H1 (cell line): ENCODE measurements around the gene GPC6. TPM values are rescaled to one million over a fixed set of nuclear protein-coding genes. Genes with fewer than 3 reads are reported as not detected.

Experiments
- EGR1 ChIP-seq: IDR thresholded peaks from 2 replicates; pipeline ENCODE4 v1.6.1; 2011; ENCODE audit warnings: low read depth, low read length, borderline replicate concordance
- EZH2 ChIP-seq: fragments of 200-600 bp; sonication (generic); IDR thresholded peaks from 2 replicates; pipeline ENCODE4 v1.7.1; 2012; ENCODE audit warnings: low read depth, mild to moderate bottlenecking, moderate library complexity, low read length, inconsistent platforms; ENCODE audit not compliant: severe bottlenecking
- JUN ChIP-seq: IDR thresholded peaks from 2 replicates; pipeline ENCODE4 v1.6.1; 2011; ENCODE audit warnings: low read depth, mild to moderate bottlenecking, improper control_type of control experiment, low read length
- SIX5 ChIP-seq: IDR thresholded peaks from 2 replicates; pipeline ENCODE4 v1.6.1; 2011; ENCODE audit warnings: mild to moderate bottlenecking, low read depth, low read length
- TEAD4 ChIP-seq: IDR thresholded peaks from 2 replicates; pipeline ENCODE4 v1.6.1; 2012; ENCODE audit warnings: low read depth, low read length, inconsistent platforms, mixed read lengths
- polyA plus RNA-seq, 7 experiments: library from polyadenylated mRNA; depleted of rRNA in 3 of 7; stranded (reverse) in 5 of 7; unstranded in 2 of 7; fragments of >200 nt in 5 of 7; fragments of 200-250 nt in 2 of 7; gene quantifications; 1 replicate in 5 of 7; 2 replicates in 1 of 7; 4 replicates in 1 of 7; pipeline versions ENCODE4 v1.2.1 to v1.2.3, GENCODE V29; 2011 to 2013; ENCODE audit warnings: missing spikeins in 2 of 7, mixed read lengths in 2 of 7
- total RNA-seq: library from RNA; stranded (reverse); fragmentation: NEBNext Ultra II Directional; extraction: Animal tissue kit (Norgen Biotek cat#: 25700); gene quantifications from 2 replicates; pipeline ENCODE4 v1.2.1, GENCODE V29; 2021

GPC6 gene
- total and polyA plus RNA-seq, 2 of the 8 experiments (the other 6 are each of a cell fraction or from before 2014, with no cell fraction given): 5.4 to 12.0 TPM

DNA sequence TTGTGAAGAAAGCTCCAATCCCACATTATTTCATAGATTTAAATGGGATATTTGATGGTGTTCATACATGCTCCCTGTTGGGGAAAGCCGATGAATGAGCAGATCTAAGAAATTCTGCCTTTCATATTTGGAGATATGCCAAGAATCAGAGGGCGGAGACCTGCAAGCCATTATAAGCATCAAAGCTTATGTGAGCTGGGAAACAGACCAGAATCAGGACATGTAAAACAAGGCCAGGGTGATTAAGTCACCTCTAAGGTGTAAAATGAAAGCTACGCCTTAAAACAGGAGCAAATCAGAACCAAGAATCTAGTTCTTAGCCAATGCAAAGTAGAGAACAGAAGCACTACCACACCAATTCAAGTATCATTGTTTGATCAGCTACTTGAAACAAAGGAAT, 860.5 kb downstream of the GPC6 start (continued):
- TF ChIP-seq JUN (no peak), SIX5 (no peak), EZH2 (no peak), TEAD4 (no peak), EGR1 (no peak)
